SK-N-SH treated with all-trans-retinoic acid at 6 μM for 48 hours (cell line): ENCODE data around the gene EPHA8.

Experiments
- ATAC-seq: fragments of 200-7000 bp; cut with Tn5 transposase; 3 replicates; pipeline ENCODE4 v1.9.1; 2020; ENCODE audit warnings: mild to moderate bottlenecking, moderate library complexity
- ARNTL ChIP-seq: fragments of 450-650 bp; formaldehyde crosslinking; IDR thresholded peaks from 2 replicates; pipeline ENCODE4 v1.5.0; 2020; ENCODE audit warnings: low read depth, mild to moderate bottlenecking, moderate library complexity, borderline replicate concordance
- BACH2 ChIP-seq: fragments of 250-450 bp; sonication (Bioruptor Pico); IDR thresholded peaks from 2 replicates; pipeline ENCODE4 v1.9.0; 2021; ENCODE audit warnings: mild to moderate bottlenecking, borderline replicate concordance
- CREB5 ChIP-seq: fragments of 250-450 bp; sonication (Bioruptor Pico); IDR thresholded peaks from 2 replicates; pipeline ENCODE4 v1.5.1; 2020; ENCODE audit warnings: low read depth, mild to moderate bottlenecking, moderate library complexity
- CSDC2 ChIP-seq: fragments of 250-450 bp; sonication (Bioruptor Pico); IDR thresholded peaks from 2 replicates; pipeline ENCODE4 v1.5.0; 2020; ENCODE audit warnings: mild to moderate bottlenecking, moderate library complexity
- CSRNP3 ChIP-seq: fragments of 250-450 bp; sonication (Bioruptor Pico); IDR thresholded peaks from 2 replicates; pipeline ENCODE4 v1.5.1; 2021; ENCODE audit warnings: mild to moderate bottlenecking, moderate library complexity
- ESRRG ChIP-seq: fragments of 250-450 bp; sonication (Bioruptor Pico); IDR thresholded peaks from 2 replicates; pipeline ENCODE4 v1.6.1; 2021; ENCODE audit warnings: mild to moderate bottlenecking
- GLIS3 ChIP-seq: fragments of 250-450 bp; sonication (Bioruptor Pico); IDR thresholded peaks from 2 replicates; pipeline ENCODE4 v1.5.0; 2020; ENCODE audit warnings: mild to moderate bottlenecking, moderate library complexity
- OSR1 ChIP-seq: fragments of 250-450 bp; sonication (Bioruptor Pico); IDR thresholded peaks from 2 replicates; pipeline ENCODE4 v1.8.0; 2022; ENCODE audit warnings: moderate library complexity, mild to moderate bottlenecking, inconsistent platforms
- PATZ1 ChIP-seq: fragments of 250-450 bp; sonication (Bioruptor Pico); IDR thresholded peaks from 2 replicates; pipeline ENCODE4 v1.8.0; 2020; ENCODE audit warnings: mild to moderate bottlenecking, moderate library complexity, borderline replicate concordance
- POU6F1 ChIP-seq: fragments of 250-450 bp; sonication (Bioruptor Pico); IDR thresholded peaks from 2 replicates; pipeline ENCODE4 v1.8.0; 2021; ENCODE audit warnings: low read depth, mild to moderate bottlenecking, moderate library complexity, borderline replicate concordance
- PPARA ChIP-seq: fragments of 250-450 bp; sonication (Bioruptor Pico); IDR thresholded peaks from 2 replicates; pipeline ENCODE4 v1.5.0; 2020; ENCODE audit warnings: mild to moderate bottlenecking, borderline replicate concordance
- RARB ChIP-seq: fragments of 250-450 bp; sonication (Bioruptor Pico); IDR thresholded peaks from 2 replicates; pipeline ENCODE4 v1.8.0; 2021; ENCODE audit warnings: mild to moderate bottlenecking, moderate library complexity
- SNAI2 ChIP-seq: fragments of 250-450 bp; sonication (Bioruptor Pico); IDR thresholded peaks from 2 replicates; pipeline ENCODE4 v1.5.0; 2020; ENCODE audit warnings: mild to moderate bottlenecking, moderate library complexity
- TCF4 ChIP-seq: fragments of 250-450 bp; sonication (Bioruptor Pico); IDR thresholded peaks from 2 replicates; pipeline ENCODE4 v1.8.0; 2021; ENCODE audit warnings: mild to moderate bottlenecking, moderate library complexity, borderline replicate concordance
- TSHZ2 ChIP-seq: fragments of 250-450 bp; sonication (Bioruptor Pico); IDR thresholded peaks from 2 replicates; pipeline ENCODE4 v1.5.0; 2020; ENCODE audit warnings: mild to moderate bottlenecking, moderate library complexity
- ZC3H10 ChIP-seq: fragments of 250-450 bp; sonication (Bioruptor Pico); IDR thresholded peaks from 2 replicates; pipeline ENCODE4 v1.5.1; 2021; ENCODE audit warnings: mild to moderate bottlenecking, moderate library complexity
- ZFP3 ChIP-seq: fragments of 250-450 bp; sonication (Bioruptor Pico); IDR thresholded peaks from 2 replicates; pipeline ENCODE4 v1.5.0; 2020; ENCODE audit warnings: mild to moderate bottlenecking, moderate library complexity
- ZFP30 ChIP-seq: fragments of 450-650 bp; formaldehyde crosslinking; IDR thresholded peaks from 2 replicates; pipeline ENCODE4 v1.5.0; 2022; ENCODE audit warnings: mild to moderate bottlenecking, moderate library complexity
- ZNF565 ChIP-seq: fragments of 450-650 bp; formaldehyde crosslinking; conservative IDR thresholded peaks from 2 replicates; pipeline ENCODE4 v1.5.0; 2020; ENCODE audit warnings: low read depth, mild to moderate bottlenecking, moderate library complexity
- ZNF70 ChIP-seq: fragments of 450-650 bp; formaldehyde crosslinking; IDR thresholded peaks from 2 replicates; pipeline ENCODE4 v1.5.0; 2020; ENCODE audit warnings: mild to moderate bottlenecking, moderate library complexity
- ZNF8 ChIP-seq: fragments of 450-650 bp; formaldehyde crosslinking; IDR thresholded peaks from 2 replicates; pipeline ENCODE4 v1.5.0; 2020; ENCODE audit warnings: mild to moderate bottlenecking, moderate library complexity

The EPHA8 gene

GRCh38 chr1:22569269-22569668, 6.0 kb downstream of the EPHA8 start:
- TF ChIP-seq GLIS3 (CRISPR knock-in tag), result no peak
- TF ChIP-seq PATZ1 (CRISPR knock-in tag), result no peak
- TF ChIP-seq ZNF565 (CRISPR knock-in tag), result no peak
- TF ChIP-seq ZNF8 (CRISPR knock-in tag), result no peak
- TF ChIP-seq SNAI2, result no peak
- no peak for TF ChIP-seq TCF4 (CRISPR knock-in tag)
- no peak for TF ChIP-seq TSHZ2 (CRISPR knock-in tag)
- no peak for TF ChIP-seq CREB5
- TF ChIP-seq ZFP30 (CRISPR knock-in tag), result no peak
- no peak for TF ChIP-seq OSR1
- TF ChIP-seq ZNF70 (CRISPR knock-in tag), result no peak
- no peak for TF ChIP-seq CSDC2 (CRISPR knock-in tag)
- TF ChIP-seq RARB (CRISPR knock-in tag), result no peak
- TF ChIP-seq ARNTL (CRISPR knock-in tag), result no peak
- ATAC-seq, result no peak

GRCh38 chr1:22570140-22570909, 7.0 kb downstream of the EPHA8 start:
- ATAC-seq, result no peak
- TF ChIP-seq ZFP30 (CRISPR knock-in tag) (no peak), OSR1 (no peak), RARB (CRISPR knock-in tag) (no peak), ZNF565 (CRISPR knock-in tag) (no peak), SNAI2 (no peak), CSRNP3 (CRISPR knock-in tag) (no peak), CREB5 (no peak), TCF4 (CRISPR knock-in tag) (no peak), PPARA (no peak), BACH2 (no peak), CSDC2 (CRISPR knock-in tag) (no peak), PATZ1 (CRISPR knock-in tag) (no peak), GLIS3 (CRISPR knock-in tag) (no peak), ZC3H10 (CRISPR knock-in tag) (no peak), ZFP3 (no peak), ZNF8 (CRISPR knock-in tag) (no peak), ESRRG (CRISPR knock-in tag) (no peak), ARNTL (CRISPR knock-in tag) (no peak), TSHZ2 (CRISPR knock-in tag) (no peak), POU6F1 (CRISPR knock-in tag) (no peak)
- TF ChIP-seq, all 23 proteins: peak for 0
